GM13976 (cell line): Measurements from ENCODE around the gene ETV3L.
"Not testable (repeated sequence)": the region's sequence is repeated elsewhere in the genome, so short reads cannot be mapped to it uniquely, and the experiment has no call there.

Experiments used
- DNase-seq: peaks from one replicate; pipeline ENCODE4 v3.0.0; 2012; ENCODE audit warnings: low spot score
- CTCF ChIP-seq: IDR thresholded peaks from 2 replicates; pipeline ENCODE4 v1.5.1; 2012; ENCODE audit warnings: borderline replicate concordance, mild to moderate bottlenecking; ENCODE audit not compliant: insufficient read depth; ENCODE audit errors: extremely low read depth, missing control alignments, control extremely low read depth
- in situ Hi-C: fragments of 300-500 bp; cut with MboI; formaldehyde crosslinking; loops from one replicate; pipeline ENCODE4 v1.12.0; 2022; ENCODE audit warnings: low sequenced_read_pairs, mixed read lengths, inconsistent platforms; ENCODE audit not compliant: unreplicated experiment

The ETV3L gene

GRCh38 chr1:157104598-157105293 lies 5.1 kb upstream of the ETV3L start:
- TF ChIP-seq CTCF = no peak
- in situ Hi-C loops = no loop called here
- DNase-seq = no peak

- in situ Hi-C loops = no loop called here
- no peak for TF ChIP-seq CTCF
- no peak for DNase-seq
These were observed 3.7 kb upstream of the ETV3L start for GRCh38 chr1:157103268-157103667.

DNA sequence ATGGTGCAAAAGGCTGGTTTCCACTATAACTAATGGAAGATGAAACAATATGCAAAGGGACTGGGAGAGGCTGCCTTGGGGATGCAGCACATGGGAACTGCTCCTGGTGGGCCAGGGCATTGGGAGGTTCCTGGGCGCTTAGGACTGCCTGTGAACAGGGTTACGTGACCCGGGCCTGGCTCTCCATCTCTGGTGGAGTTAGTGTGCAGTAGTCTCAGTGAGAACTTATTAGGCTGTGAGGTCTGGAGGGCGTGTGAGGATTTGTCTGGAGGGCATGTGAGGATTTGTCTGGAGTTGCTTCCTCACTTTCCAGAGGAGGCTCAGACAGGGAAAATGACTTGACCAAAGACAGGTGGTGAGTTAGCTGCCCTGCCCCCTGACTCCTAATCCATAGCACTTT lies 1.5 kb upstream of the ETV3L start:
- DNase-seq = no peak
- in situ Hi-C loops = no loop called here
- no peak for TF ChIP-seq CTCF

DNA sequence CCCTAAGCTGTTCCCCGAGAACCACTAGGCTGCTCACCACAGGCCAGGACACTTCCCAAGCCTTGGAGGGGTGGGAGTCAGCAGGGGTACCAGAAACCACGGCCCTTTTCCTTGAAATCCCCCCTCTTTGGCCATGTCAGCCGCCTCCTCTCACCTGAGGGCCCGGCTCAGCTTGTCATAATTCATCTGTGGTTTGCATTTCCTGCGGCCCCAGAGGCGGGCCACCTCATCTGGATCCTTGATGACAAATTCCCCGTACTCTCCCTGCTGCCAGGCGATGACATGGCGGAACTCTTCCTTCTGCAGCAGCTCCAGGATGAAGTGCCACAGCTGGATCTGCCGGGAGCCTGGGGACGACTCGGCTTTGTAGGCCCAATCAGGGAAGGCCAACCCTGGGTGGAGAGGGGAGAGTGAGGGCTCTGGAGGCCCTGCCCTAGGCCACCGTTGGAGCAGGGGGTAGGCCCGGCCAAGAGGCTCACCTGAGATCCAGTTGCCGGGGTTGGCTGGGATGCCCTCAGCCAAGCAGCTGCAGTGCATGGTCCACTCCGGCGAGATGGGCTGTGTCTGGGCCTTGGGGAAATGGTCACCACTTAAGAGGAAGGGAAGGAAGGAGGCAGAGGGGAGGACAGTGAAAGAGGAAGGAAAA lies 498 bp downstream of the ETV3L start:
- in situ Hi-C loops = loop anchor here (5.0 kb wide), 1 partner anchor 53 kb away; no protein-coding TSS in a partner anchor
- DNase-seq = not testable (repeated sequence)

GRCh38 chr1:157098519-157098918 lies 1.1 kb downstream of the ETV3L start:
- no peak for DNase-seq
- no peak for TF ChIP-seq CTCF
- in situ Hi-C loops = loop anchor here (5.0 kb wide), 1 partner anchor 54 kb away; no protein-coding TSS in a partner anchor

GRCh38 chr1:157097692-157098091 lies 1.9 kb downstream of the ETV3L start:
- in situ Hi-C loops = loop anchor here (5.0 kb wide), 1 partner anchor 55 kb away; no protein-coding TSS in a partner anchor
- no peak for TF ChIP-seq CTCF
- DNase-seq = no peak

GRCh38 chr1:157096881-157097280 lies 2.7 kb downstream of the ETV3L start:
- no peak for TF ChIP-seq CTCF
- DNase-seq = no peak
- in situ Hi-C loops = loop anchor here (5.0 kb wide), 1 partner anchor 55 kb away; no protein-coding TSS in a partner anchor
